Neural progenitor cell (in vitro differentiated cells): ENCODE measurements around the gene QARS1. TPM values are rescaled to one million over a fixed set of nuclear protein-coding genes. Genes with fewer than 3 reads are reported as not detected.

Source experiments
- DNase-seq: peaks from one replicate; pipeline ENCODE4 v3.0.0-alpha.2; 2016; ENCODE audit warnings: low spot score
- H2AFZ ChIP-seq: fragments of 200-600 bp; sonication (generic); replicated peaks from 2 replicates; pipeline ENCODE4 v1.6.1; 2016; ENCODE audit warnings: antibody characterized with exemption
- H3F3A ChIP-seq: fragments of 200-600 bp; sonication (generic); 2 replicates; pipeline ENCODE4 v1.6.1; 2016; ENCODE audit warnings: antibody characterized with exemption, low read depth
- H3K27ac ChIP-seq: fragments of 200-600 bp; sonication (generic); 2 replicates; pipeline ENCODE4 v1.5.1; 2016; ENCODE audit warnings: mild to moderate bottlenecking
- H3K27me3 ChIP-seq: fragments of 200-600 bp; sonication (generic); 2 replicates; pipeline ENCODE4 v1.6.1; 2016; ENCODE audit warnings: mild to moderate bottlenecking, moderate library complexity
- H3K36me3 ChIP-seq: fragments of 200-600 bp; sonication (generic); 2 replicates; pipeline ENCODE4 v1.5.1; 2016
- H3K4me1 ChIP-seq: fragments of 200-600 bp; sonication (generic); 2 replicates; pipeline ENCODE4 v1.6.1; 2016; ENCODE audit warnings: mixed run types
- H3K4me2 ChIP-seq: fragments of 200-600 bp; sonication (generic); 2 replicates; pipeline ENCODE4 v1.6.1; 2016
- H3K4me3 ChIP-seq: fragments of 200-600 bp; sonication (generic); 2 replicates; pipeline ENCODE4 v1.5.1; 2016
- H3K79me2 ChIP-seq: fragments of 200-600 bp; sonication (generic); 2 replicates; pipeline ENCODE4 v1.6.1; 2016; ENCODE audit warnings: low read depth
- H3K9ac ChIP-seq: fragments of 200-600 bp; sonication (generic); 2 replicates; pipeline ENCODE4 v1.6.1; 2016
- H3K9me3 ChIP-seq: fragments of 200-600 bp; sonication (generic); 2 replicates; pipeline ENCODE4 v1.5.1; 2016; ENCODE audit warnings: low read depth
- H4K20me1 ChIP-seq: fragments of 200-600 bp; sonication (generic); 2 replicates; pipeline ENCODE4 v1.6.1; 2016; ENCODE audit warnings: low read depth
- H3K27ac Mint-ChIP-seq: 3 replicates; pipeline ENCODE4 v1.8.0; 2021; ENCODE audit warnings: mixed read lengths
- H3K27me3 Mint-ChIP-seq: 2 replicates; pipeline ENCODE4 v1.8.0; 2022; ENCODE audit warnings: low read depth, mild to moderate bottlenecking, inconsistent platforms, moderate library complexity, mixed read lengths; ENCODE audit not compliant: insufficient read depth
- H3K36me3 Mint-ChIP-seq: 3 replicates; pipeline ENCODE4 v1.8.0; 2021; ENCODE audit warnings: mixed read lengths
- H3K4me1 Mint-ChIP-seq: 3 replicates; pipeline ENCODE4 v1.8.0; 2021; ENCODE audit warnings: mixed read lengths
- H3K4me3 Mint-ChIP-seq: 3 replicates; pipeline ENCODE4 v1.8.0; 2021; ENCODE audit warnings: mild to moderate bottlenecking, moderate library complexity, mixed read lengths
- H3K9me3 Mint-ChIP-seq: 3 replicates; pipeline ENCODE4 v1.8.0; 2020; ENCODE audit warnings: mixed read lengths
- CTCF ChIP-seq: fragments of 200-600 bp; sonication (generic); IDR thresholded peaks from 2 replicates; pipeline ENCODE4 v1.5.1; 2017; ENCODE audit warnings: antibody characterized with exemption, mild to moderate bottlenecking
- EZH2 ChIP-seq: fragments of 200-600 bp; sonication (generic); IDR thresholded peaks from 2 replicates; pipeline ENCODE4 v1.6.1; 2017; ENCODE audit warnings: antibody characterized with exemption, mild to moderate bottlenecking, moderate library complexity
- EZH2phosphoT487 ChIP-seq: fragments of 200-600 bp; sonication (generic); IDR thresholded peaks from 2 replicates; pipeline ENCODE4 v1.6.1; 2017; ENCODE audit warnings: antibody characterized with exemption
- total RNA-seq: library from RNA; depleted of rRNA; stranded (reverse); fragments of >200 nt; gene quantifications from 2 replicates; pipeline ENCODE4 v1.2.3, GENCODE V29; 2015; ENCODE audit warnings: low replicate concordance

QARS1 gene
- total RNA-seq, 1 donor from 2014 or later, result 240 TPM

DNA sequence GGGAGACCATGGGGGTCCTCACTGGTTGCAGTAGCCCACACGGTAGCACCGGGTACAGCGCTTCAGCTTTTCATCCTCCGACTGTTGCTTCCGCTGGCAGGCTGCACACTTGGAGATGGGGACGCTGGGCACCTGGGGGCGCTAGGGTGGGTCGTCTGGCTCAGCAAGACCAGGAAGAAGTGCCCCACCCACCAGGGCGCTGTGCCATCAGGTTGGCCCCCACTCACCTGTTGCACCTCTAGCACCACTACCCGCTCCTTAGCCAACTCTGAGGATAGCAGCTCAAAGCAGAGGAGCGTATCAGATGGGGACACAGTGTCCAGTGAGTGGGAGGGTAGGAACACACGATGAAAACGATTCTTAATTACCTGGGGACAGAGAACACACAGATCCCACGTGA lies 7.7 kb upstream of the QARS1 start:
- Mint-ChIP-seq H3K4me3 (no peak overlapping the region), H3K36me3 (peaks cover 28% of the 10 kb centered on the region), H3K4me1 (no peaks in the 10 kb centered on the region), H3K9me3 (no peaks in the 10 kb centered on the region), H3K27me3 (peaks cover 2% of the 10 kb centered on the region), H3K27ac (no peak overlapping the region)
- Histone ChIP-seq H3K36me3 (no peaks in the 10 kb centered on the region), H2AFZ (no peak overlapping the region), H3K4me3 (no peak overlapping the region), H3F3A (peaks cover 4% of the 10 kb centered on the region), H3K9me3 (no peaks in the 10 kb centered on the region), H3K4me2 (no peak overlapping the region), H3K79me2 (no peaks in the 10 kb centered on the region), H3K9ac (no peak overlapping the region), H3K27me3 (no peaks in the 10 kb centered on the region), H3K27ac (no peak overlapping the region), H4K20me1 (no peaks in the 10 kb centered on the region), H3K4me1 (no peaks in the 10 kb centered on the region)
- TF ChIP-seq EZH2phosphoT487, result no peak
- no peak for TF ChIP-seq EZH2
- no peak for TF ChIP-seq CTCF
- DNase-seq, result no peak

DNA sequence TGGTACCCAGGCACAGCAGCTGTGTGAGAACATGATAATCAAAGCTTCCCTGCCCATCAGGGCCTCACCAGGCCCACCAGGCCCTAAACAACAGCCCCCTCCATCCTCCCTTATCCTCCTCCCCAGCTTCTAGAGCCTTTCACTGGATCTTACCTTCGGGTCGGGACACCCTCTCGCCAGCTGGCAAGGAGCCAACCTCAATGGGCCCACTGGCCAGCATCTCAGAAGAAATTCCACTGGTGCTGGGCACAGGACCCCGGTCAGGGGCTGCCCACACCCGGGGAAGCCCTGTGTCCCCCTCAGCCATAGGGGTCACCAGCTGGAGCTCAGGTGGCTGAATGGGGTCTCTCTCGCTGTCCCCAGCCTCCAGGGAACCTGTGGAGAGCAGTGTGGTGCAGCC lies 6.8 kb upstream of the QARS1 start:
- H3K4me1 ChIP-seq, result no peaks in the 10 kb centered on the region
- Mint-ChIP-seq H3K27ac (no peak overlapping the region), H3K4me3 (no peak overlapping the region), H3K27me3 (peaks cover 2% of the 10 kb centered on the region), H3K4me1 (no peaks in the 10 kb centered on the region), H3K36me3 (peaks cover 25% of the 10 kb centered on the region), H3K9me3 (no peaks in the 10 kb centered on the region)
- no peak overlapping the region for H3K27ac ChIP-seq
- no peak for DNase-seq
- H3K27me3 ChIP-seq, result no peaks in the 10 kb centered on the region
- no peaks in the 10 kb centered on the region for H4K20me1 ChIP-seq
- no peak overlapping the region for H2AFZ ChIP-seq
- TF ChIP-seq EZH2 (no peak), EZH2phosphoT487 (no peak), CTCF (no peak)
- H3F3A ChIP-seq, result peaks cover 9% of the 10 kb centered on the region
- no peaks in the 10 kb centered on the region for H3K36me3 ChIP-seq
- H3K4me2 ChIP-seq, result no peak overlapping the region
- H3K4me3 ChIP-seq, result no peak overlapping the region
- H3K9me3 ChIP-seq, result no peaks in the 10 kb centered on the region
- H3K9ac ChIP-seq, result no peak overlapping the region
- H3K79me2 ChIP-seq, result no peaks in the 10 kb centered on the region

- peaks cover under 1% of the 10 kb centered on the region for H3K4me1 ChIP-seq
- Mint-ChIP-seq H3K27me3 (peaks cover 2% of the 10 kb centered on the region), H3K4me1 (peaks cover 3% of the 10 kb centered on the region), H3K9me3 (no peaks in the 10 kb centered on the region), H3K4me3 (no peak overlapping the region), H3K27ac (no peak overlapping the region), H3K36me3 (peaks cover 24% of the 10 kb centered on the region)
- no peak overlapping the region for H3K27ac ChIP-seq
- no peak overlapping the region for H3K4me3 ChIP-seq
- no peak overlapping the region for H3K9ac ChIP-seq
- H3K79me2 ChIP-seq, result no peaks in the 10 kb centered on the region
- peaks cover 15% of the 10 kb centered on the region for H3F3A ChIP-seq
- H3K36me3 ChIP-seq, result no peaks in the 10 kb centered on the region
- H3K27me3 ChIP-seq, result no peaks in the 10 kb centered on the region
- H4K20me1 ChIP-seq, result no peaks in the 10 kb centered on the region
- H3K4me2 ChIP-seq, result no peak overlapping the region
- DNase-seq, result no peak
- H2AFZ ChIP-seq, result no peak overlapping the region
- H3K9me3 ChIP-seq, result no peaks in the 10 kb centered on the region
- TF ChIP-seq EZH2phosphoT487 (no peak), EZH2 (no peak), CTCF (no peak)
Observed at GRCh38 chr3:49110780-49111179, 6.2 kb upstream of the QARS1 start.

DNA sequence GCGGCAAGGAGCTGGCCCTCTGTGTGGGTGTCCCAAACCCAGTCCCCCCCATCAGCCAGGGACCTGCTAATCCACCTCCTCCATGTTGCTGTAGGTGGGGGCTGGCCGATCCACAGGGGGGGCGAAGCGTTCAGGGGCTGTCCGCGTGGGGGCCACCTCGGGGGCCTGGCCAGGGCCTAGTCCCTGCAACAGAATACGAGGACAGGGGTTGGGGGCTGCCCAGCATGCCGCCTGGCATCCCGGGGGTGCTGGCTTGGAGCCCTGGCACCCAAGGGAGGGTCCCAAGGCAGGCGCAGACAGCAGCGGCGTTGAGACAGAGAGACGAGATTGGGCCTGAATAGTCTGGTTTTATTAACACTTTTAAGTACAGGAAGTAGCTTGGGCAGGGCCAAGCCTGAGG lies 3.8 kb upstream of the QARS1 start:
- Mint-ChIP-seq H3K27me3 (peaks cover 2% of the 10 kb centered on the region), H3K9me3 (no peaks in the 10 kb centered on the region), H3K27ac (no peak overlapping the region), H3K4me3 (no peak overlapping the region), H3K36me3 (peaks cover 16% of the 10 kb centered on the region), H3K4me1 (peaks cover 24% of the 10 kb centered on the region)
- H3K4me1 ChIP-seq, result peaks cover 15% of the 10 kb centered on the region
- H3K4me2 ChIP-seq, result no peak overlapping the region
- no peak for DNase-seq
- no peak overlapping the region for H2AFZ ChIP-seq
- no peaks in the 10 kb centered on the region for H4K20me1 ChIP-seq
- no peaks in the 10 kb centered on the region for H3K36me3 ChIP-seq
- H3K79me2 ChIP-seq, result peaks cover 10% of the 10 kb centered on the region
- H3K27me3 ChIP-seq, result no peaks in the 10 kb centered on the region
- H3F3A ChIP-seq, result peaks cover 32% of the 10 kb centered on the region
- no peak overlapping the region for H3K4me3 ChIP-seq
- TF ChIP-seq EZH2phosphoT487 (no peak), EZH2 (no peak), CTCF (no peak)
- H3K9ac ChIP-seq, result no peak overlapping the region
- no peaks in the 10 kb centered on the region for H3K9me3 ChIP-seq
- no peak overlapping the region for H3K27ac ChIP-seq
